COLO668 (cell line): ENCODE data around the gene CHRNA5.
"Not testable (repeated sequence)": the region's sequence is repeated elsewhere in the genome, so short reads cannot be mapped to it uniquely, and the experiment has no call there.

Experiments
- DNase-seq: peaks from one replicate; lab custom pipeline; 2025; ENCODE audit not compliant: unreplicated experiment; lab: John Stamatoyannopoulos, UW

CHRNA5 gene

DNA sequence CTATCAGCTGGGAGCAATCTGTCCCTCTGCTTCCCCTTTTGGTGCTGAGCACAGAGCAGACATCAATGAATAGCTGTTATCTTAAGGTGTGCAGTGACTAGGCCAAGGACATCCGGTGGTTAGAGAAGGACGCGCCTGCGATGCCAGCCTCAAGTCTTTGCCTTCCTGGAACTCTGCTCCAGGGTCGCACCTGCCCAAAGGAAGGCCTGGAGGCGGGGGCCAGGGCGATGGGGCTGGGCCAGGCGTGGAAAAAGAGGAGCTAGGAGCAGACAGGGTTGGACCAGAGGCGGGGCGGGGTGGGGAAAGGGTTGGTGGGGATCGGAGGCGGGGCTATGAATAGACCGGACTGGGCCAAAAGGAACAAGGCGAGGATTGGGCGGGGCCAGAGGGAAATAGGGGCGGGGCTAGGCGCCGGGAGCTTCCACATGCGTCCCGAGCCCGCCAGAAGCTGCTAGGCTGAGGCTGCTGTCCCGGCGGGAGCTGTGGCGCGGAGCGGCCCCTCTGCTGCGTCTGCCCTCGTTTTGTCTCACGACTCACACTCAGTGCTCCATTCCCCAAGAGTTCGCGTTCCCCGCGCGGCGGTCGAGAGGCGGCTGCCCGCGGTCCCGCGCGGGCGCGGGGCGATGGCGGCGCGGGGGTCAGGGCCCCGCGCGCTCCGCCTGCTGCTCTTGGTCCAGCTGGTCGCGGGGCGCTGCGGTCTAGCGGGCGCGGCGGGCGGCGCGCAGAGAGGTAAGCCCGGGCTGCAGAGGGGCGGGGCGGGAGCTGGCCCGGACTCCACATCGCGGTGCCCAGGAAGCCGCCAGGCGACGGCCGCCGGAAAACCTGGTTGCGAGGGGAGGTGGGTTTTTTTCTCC lies at the start of gene CHRNA5:
Gene CHRNA5 (plus strand): TSS at position 424 of the 854 bp plus-strand sequence. CDS start 200 bp downstream, at position 624.
- peak; percentile 90 for DNase-seq

DNA sequence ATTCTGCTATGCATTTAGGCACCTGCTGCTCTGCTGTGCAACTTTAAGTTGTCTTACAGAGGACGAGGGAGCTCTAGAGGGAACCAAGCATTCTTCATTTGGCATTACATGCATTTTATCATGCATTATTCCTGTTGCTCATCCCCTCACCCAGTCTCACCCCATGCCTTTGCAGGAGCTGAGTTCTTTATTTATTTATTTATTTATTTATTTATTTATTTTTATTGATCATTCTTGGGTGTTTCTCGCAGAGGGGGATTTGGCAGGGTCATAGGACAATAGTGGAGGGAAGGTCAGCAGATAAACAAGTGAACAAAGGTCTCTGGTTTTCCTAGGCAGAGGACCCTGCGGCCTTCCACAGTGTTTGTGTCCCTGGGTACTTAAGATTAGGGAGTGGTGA lies 45.3 kb upstream of the CHRNA5 start:
- not testable (repeated sequence) for DNase-seq

DNA sequence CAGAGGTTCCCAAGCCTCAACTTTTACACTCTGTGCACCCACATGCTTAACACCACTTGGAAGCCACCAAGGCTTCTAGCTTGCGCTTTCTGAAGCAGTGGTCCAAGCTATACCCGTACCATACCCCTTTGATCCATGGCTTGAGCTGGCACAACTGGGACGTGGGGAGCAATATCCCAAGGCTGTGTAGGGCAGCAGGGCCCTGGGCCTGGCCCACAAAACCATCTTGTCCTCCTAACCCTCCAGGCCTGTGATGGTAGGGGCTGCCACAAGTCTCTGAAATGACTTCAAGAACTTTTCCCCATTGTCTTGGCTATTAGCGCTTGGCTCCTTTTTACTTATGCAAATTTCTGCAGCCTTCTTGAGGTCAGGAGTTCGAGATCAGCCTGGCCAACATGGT lies 41.1 kb upstream of the CHRNA5 start:
- DNase-seq = no peak

DNA sequence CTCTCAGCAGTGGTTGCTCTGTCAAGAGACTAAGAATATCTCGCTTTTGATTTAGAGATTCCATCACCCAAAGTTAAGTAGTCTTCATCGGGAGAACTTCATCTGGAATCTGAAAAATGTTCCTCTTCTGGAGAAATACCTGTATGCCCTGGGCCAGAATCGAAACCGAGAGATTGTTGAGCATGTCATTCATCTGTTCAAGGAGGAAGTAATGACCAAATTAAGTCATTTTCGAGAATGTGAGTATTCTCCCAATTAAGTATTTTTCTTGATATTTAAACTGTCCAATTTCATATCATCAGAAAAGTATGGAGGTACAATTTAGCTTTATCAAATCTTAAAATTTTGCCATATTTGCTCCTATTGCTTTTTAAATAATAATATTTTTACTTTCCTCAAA lies 38.0 kb upstream of the CHRNA5 start:
- DNase-seq = no peak

DNA sequence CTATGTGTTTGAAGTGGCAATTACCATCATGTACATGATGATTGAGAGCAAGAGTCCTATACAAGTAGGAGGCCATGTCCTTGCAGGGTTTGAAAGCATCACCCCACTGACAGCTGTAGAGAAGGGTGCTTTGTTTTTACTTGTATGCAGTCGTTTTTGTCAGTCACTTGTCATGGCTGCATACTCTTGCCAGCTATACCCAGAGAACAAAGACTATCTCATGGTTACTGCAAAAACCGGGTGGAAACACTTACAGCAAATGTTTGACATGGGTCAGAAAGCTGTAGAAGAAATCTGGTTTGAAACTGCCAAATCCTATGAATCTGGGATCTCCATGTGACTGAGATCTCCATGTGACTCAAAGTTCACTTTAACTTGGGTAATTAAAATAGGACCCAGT lies 32.0 kb upstream of the CHRNA5 start:
- DNase-seq = no peak

DNA sequence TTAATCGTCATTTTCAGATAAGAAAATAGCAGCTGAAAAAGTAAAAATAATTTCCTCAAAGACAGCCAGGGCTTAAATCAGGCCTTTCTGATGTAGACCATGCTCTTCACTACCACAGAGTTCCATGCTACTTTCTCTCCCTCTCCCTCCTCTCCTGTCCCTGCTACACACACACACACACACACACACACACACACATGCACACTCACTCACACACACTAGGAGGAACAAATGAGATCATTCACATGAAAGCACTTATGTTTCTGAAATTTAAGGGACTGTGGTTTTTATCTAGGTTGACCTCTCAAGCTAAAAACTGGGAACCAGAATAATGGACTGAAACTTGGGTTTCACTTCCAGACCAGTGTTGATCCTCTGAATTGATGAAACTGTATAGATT lies 29.2 kb upstream of the CHRNA5 start:
- no peak for DNase-seq

DNA sequence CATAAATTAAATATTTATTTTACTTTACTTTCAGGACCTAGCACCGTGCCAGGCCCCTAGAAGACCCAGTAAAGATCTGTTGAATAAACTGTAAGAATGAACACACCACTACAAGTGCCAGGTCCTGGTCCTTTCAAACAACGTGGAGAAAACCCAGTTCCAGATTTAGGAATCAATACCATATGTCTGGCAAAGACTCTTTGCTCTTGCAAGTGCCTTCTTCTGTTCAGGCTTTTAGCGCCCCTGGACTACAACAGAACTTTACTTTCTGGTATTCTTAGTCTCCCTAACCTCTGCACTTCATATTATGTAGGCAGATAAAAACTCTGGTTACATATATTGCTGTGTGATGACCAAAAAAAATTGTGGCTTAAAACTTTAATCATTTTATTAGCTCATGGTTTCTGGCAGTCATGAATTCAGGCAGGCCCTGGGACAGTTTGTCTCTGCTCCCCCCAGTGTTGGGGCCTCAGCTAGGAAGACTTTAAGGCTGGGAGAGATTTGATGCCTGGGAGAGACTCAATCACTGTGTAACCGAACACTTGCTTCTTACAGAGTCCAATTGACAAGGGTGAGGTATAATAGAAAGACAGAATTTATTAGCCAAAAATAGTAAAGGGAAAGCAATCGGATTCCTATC lies 27.9 kb upstream of the CHRNA5 start:
- no peak for DNase-seq

DNA sequence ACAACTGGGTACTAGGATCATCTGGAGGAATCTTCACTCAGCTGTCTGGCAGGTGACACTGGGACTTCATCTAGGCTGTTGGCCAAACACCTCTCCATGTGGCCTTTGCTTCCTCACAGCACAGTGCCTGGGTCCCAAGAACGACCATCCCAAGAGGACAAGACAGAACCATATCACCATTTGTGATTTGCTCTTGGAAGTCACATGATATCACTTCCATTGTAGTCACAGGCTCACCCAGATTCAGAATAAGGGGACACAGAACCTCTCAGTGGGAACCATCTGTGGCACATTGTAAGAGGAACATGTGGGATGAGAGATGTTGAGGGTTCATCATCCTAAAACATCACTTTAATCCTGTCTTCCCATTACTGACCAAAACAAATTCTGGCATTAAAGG lies 27.0 kb upstream of the CHRNA5 start:
- DNase-seq = no peak

DNA sequence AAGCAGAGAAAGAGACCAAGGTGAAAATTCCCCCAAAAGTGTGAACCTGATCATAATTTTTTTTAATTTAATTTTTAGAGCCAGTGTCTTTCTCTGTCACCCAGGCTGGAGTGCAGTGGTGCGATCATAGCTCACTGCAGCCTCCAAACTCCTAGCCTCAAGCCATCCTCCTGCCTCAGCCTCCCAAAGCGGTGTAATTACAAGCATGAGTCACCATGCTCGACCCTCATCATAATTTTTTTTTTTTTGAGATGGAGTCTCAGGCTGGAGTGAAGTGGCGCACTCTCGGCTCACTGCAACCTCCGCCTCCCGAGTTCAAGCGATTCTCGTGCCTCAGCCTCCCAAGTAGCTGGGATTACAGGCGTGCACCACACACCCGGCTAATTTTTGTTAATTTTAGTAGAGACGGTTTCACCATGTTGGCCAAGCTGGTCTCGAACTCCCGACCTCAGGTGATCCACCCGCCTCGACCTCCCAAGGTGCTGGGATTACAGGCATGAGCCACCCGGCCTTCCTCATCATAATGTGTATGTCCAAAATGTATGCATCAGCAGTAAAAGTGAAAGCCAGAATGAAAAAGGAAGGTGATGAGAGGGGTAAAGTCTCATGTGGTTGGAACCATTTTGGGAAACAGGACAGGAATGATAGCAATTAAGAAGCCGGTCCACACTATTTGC lies 25.7 kb upstream of the CHRNA5 start:
- not testable (repeated sequence) for DNase-seq

DNA sequence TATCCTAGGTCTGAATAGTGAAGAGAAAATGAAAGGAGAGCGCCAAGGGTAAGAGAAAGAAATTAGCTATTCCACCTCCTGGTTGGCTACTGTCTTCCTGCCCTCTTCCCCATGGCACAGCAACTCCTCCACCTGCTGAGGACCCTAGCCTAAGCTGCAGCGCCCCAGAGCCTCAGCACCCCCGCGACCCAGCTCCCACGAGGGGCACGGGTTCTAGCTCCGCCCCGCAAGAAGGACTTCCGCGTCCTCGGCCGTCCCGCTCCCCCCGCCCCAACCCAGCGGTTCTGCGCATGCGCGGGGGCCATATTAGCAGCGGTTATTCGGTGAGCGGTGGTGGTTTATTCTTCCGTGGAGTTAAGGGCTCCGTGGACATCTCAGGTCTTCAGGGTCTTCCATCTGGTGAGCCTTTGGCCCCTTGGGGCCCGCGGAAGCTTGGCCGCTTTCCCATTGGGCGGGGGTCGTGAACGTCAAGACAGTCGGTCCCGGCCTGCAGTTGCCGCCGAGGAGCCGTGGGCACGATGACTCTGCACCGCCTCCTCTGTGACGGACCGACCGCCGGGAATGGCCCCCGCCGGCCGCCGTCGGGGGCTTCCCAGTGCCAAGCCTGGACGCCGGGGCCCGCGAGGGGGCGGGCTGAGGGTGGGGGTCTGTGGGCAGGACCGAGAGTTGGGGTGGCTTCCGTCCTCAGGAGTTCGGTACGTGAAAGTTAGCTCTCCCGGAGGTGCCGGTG lies 25.0 kb upstream of the CHRNA5 start, which contains the start of gene PSMA4:
Gene PSMA4 (plus strand): TSS at position 304 of the 730 bp plus-strand sequence. CDS start 1,484 bp downstream, outside the sequence.
- DNase-seq = peak; percentile 93

DNA sequence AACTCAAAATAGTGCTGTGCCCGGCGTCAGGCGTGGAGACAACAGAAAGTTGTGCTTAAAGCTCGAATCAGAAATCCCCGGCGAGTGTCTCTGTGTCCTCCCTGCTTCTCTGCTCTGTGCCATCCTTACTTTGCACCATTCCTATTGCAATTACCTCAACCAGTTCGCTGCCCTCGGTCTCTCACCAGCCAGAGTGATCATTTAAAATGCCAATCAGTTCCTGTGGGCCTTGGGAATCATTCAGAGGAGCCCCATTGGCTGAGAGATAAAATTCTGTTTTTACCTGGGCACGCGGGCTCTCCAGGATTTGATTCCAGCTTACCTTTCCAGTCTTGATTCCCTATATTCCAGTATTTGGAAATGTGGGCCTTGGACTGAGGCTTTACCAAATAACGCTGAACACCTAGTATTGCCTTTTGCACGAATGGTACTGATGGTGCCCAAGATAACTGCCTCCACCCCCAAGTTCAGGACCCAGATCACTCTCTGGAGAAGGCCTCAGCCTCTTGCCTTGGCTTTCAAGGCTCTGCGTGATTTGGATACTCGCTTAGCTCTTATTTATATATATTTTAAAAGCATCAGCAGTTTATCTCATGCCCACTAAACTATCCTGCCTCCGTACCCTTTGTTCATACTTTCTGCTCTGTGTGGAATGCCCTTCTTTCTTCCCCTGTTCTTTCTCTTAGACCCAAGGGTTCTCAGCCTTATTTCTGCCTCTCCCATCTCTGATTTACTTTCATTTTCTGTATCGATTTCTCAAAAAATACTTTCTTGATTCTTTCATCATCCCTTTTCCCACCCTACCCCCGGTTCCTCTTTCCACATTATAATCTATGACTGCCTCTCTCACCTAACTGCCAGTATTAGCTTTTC lies 24.2 kb upstream of the CHRNA5 start:
- DNase-seq = no peak

DNA sequence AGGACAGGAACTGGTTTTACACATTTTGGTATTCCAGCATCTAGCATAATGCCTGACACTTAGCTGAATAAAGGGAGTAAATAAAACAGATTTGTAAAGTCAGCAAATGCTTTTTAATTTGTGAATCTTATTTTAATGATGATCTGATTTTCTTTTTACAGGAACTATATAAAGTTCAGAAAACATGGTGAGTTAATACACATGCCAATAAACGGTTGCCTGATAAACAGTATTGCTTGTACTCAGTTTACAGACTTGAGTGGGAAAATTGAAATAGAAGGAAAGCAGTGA lies 23.6 kb upstream of the CHRNA5 start:
- DNase-seq = no peak

DNA sequence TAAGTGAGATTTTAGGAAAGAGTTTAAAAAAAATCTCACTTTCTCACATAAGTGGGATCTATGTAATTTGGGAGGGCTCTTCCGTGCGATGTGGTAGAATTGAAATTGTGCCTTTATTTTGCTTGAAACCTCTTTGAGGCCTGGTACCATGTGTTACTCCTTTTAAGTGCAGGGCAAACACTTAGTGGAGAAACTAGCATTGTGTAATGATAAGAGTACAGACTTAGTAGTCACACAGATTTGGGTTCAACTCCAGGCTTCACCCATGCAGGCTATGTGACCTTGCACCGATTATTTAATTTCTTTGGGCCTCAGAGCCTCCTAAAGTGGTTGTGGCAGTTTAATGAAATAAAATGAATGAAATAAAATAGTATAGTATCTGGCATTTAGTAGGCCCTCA lies 22.7 kb upstream of the CHRNA5 start:
- no peak for DNase-seq

DNA sequence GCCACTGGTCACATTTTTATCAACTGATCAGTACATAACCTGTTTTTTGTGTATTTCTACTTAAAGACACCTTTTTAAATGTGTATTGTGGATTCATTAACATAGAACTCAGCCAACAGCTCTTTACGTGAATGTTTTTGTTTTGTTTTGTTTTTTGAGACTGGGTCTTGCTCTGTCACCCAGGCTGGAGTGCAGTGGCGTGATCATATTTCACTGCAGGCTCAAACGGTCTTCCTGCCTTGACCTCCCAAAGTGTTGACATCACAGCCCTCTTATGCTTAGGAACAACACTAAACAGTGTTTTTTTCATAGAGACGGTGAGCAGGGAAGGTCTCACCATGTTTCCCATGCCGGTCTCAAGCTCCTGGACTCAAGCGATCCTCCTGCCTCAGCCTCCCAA lies 15.1 kb upstream of the CHRNA5 start:
- no peak for DNase-seq

DNA sequence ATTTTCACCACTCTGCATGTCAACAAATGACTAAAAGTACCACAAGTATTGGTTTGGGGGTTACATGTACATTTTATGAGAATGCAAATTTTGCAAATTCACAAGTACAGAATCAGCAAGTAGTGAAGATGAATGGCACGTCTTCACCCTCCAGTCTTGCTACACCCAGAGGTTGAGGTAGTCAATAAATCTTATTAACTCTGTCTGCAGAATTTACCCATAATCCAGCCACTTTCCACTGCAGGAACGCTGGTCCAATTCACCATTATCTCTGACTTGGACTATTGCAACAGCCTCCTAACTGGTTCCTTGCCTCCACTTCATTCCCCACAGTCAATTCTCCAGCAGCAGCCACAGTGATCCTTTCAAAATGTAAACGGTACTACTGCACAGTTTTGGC lies 14.5 kb upstream of the CHRNA5 start:
- no peak for DNase-seq

DNA sequence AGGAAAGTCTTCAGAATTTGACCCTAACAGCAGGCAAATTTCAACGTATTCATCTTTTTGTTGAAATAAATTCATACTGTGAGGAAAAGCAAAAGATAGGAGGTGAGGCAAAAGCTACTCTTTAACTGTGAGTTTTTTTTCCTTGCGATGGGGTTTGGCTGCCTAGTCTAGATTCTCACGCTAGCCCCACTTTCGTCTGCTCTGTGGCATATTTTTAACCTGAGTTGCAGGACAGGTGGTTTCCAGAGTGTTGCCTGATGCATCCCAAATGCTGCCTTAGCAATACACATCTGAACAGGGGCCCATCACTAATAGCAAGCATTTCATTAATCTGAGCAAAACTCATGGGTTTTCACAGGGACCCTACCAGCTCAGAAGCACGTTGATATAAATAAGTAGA lies 13.4 kb upstream of the CHRNA5 start:
- DNase-seq = no peak

DNA sequence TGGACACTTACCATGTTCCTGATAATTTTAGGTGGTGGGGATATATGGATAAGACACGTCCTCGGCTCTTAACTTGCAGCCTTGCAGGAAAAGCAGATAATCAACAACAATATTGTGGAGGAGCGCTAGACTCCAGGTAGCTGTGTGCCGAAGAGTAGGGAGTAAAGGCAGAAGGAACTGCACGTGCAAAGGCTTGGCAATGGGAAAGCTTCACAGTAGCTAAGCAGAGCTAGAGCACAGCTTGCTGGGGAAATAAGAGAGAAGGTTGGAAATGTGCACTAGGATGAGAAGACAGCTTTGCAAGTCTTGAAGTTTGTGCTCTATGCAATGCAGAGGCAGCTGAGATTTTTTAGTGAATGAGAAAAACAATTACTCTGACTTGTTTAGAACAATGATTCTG lies 12.7 kb upstream of the CHRNA5 start:
- no peak for DNase-seq

DNA sequence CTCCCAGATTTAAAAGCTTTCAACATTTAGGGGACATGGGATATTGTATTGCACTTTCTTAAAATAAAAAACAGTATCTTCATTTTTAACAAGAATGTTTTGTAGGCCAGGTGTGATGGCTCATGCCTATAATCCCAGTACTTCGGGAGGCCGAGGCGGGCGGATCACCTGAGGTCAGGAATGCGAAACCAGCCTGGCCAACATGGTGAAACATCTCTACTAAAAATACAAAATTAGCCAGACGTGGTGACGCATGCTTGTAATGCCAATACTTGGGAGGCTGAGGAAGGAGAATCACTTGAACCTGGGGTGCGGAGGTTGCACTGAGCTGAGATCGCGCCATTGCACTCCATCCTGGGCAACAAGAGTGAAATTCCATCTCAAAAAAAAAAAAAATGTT lies 5.1 kb upstream of the CHRNA5 start:
- DNase-seq = not testable (repeated sequence)

DNA sequence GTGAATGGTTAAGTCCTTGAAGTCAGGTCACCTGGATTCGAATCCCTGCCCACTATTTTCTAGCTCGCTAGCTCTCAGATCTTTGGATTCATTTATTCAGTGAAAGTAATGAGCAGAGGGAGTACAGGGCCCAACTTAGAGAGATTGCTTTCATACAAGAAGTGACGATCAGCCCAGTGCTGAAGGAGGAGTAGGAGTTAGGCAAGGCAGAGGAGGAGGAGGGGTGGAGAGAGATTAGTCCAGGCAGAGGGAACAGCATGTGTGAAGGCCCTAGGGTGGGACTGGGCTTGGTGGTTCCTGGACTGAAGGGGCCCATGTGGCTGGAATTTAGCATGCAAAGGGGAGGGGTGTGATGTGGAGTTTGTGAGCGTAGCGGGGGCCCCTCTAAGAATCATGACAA lies 3.8 kb upstream of the CHRNA5 start:
- DNase-seq = no peak

DNA sequence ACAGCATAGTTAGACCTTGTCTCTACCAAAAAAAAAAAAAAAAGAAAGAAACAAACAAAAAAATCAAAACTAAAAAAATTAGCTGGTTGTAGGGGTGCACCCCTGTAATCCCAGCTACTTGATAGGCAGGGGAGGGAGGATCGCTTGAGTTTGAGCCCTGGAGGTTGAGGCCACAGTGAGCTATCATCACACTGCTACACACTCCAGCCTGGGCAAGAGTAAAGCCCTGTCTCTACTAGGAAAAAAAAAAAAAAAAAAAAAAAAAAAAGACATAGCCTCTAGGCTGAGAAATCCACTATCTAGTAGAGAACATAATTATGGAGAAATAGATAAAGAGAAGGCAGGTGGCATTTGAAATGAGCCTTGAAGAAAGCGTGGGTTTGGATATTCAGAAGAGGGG lies 2.2 kb upstream of the CHRNA5 start:
- no peak for DNase-seq

DNA sequence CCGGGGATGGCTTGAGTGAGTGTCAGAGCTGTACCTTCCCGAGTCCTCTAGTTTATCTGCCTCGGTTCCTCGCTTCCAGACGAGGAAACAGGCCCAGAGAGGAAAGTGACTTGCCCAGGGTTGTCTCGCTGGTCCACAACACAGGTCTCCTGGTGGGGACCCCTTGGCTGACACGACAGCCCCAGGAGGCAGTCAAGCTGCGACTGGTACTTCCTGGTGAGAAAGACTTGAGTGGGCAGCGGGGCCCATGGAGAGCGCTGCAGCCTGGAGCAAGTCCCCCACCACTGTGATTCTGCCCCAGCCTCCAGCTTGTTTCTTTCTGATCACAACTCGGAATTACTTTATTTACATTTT lies 600 bp upstream of the CHRNA5 start:
- no peak for DNase-seq
